ENCODE data around the gene EIF4EBP2. TPM values are rescaled to one million over a fixed set of nuclear protein-coding genes. Genes with fewer than 3 reads are reported as not detected.

Gene EIF4EBP2
- total RNA-seq, 1 experiment from 2014 or later, result 93.2 TPM

- Histone ChIP-seq H3K14ac (ENCODE audit: insufficient read depth, low read length) (no peak overlapping the region), H3K23me2 (ENCODE audit: insufficient read length, low read depth, low read length, poor library complexity, severe bottlenecking) (peaks cover 14% of the 10 kb centered on the region), H3K79me1 (ENCODE audit: insufficient read depth, low read depth, low read length, poor library complexity, severe bottlenecking) (no peaks in the 10 kb centered on the region), H3K4me1 (ENCODE audit: insufficient read depth, low read length) (peaks cover 16% of the 10 kb centered on the region; the same call in 1 of the 2 replicates), H2BK5ac (ENCODE audit: insufficient read length, low read length) (no peak overlapping the region), H4K20me1 (ENCODE audit: control insufficient read depth, insufficient read depth, insufficient read length) (no peaks in the 10 kb centered on the region), H3K18ac (ENCODE audit: insufficient read length, low read depth, low read length) (no peak overlapping the region), H3K4ac (ENCODE audit: low read depth, low read length) (no peak overlapping the region), H2BK120ac (ENCODE audit: low read depth, low read length, poor library complexity, severe bottlenecking) (no peak overlapping the region), H4K8ac (replicated peaks; ENCODE audit: insufficient read length, low read depth, low read length) (no peak overlapping the region), H3K23ac (ENCODE audit: insufficient read length, low read depth, low read length) (no peak overlapping the region), H4K5ac (ENCODE audit: insufficient read length, low read depth, low read length) (no peak overlapping the region), H3K9me3 (ENCODE audit: control insufficient read depth, low read depth, low read length) (no peaks in the 10 kb centered on the region), H3K27me3 (ENCODE audit: insufficient read depth, low read length) (peaks cover 14% of the 10 kb centered on the region; the same call in 1 of the 2 replicates), H3K56ac (ENCODE audit: insufficient read length, low read depth, low read length) (no peak overlapping the region), H3K9ac (ENCODE audit: extremely low read depth, insufficient read length, low read length) (no peak overlapping the region), H3K27ac (ENCODE audit: insufficient read length, low read depth, low read length) (no peak overlapping the region), H2AFZ (ENCODE audit: low read length) (no peak overlapping the region), H2BK20ac (ENCODE audit: low read depth, low read length, poor library complexity, severe bottlenecking) (no peak overlapping the region), H3K79me2 (ENCODE audit: insufficient read depth, low read length) (no peaks in the 10 kb centered on the region), H3T11ph (ENCODE audit: low read length) (no peak overlapping the region), H3K4me2 (ENCODE audit: insufficient read depth, insufficient read length, low read length) (peak overlapping the region; percentile 48), H4K91ac (ENCODE audit: insufficient read length, low read depth, low read length) (no peak overlapping the region), H2AK5ac (ENCODE audit: insufficient read length, low read length) (no peak overlapping the region), H2BK15ac (ENCODE audit: low read depth, low read length) (no peak overlapping the region), H2BK12ac (ENCODE audit: insufficient read length, low read depth, low read length) (no peak overlapping the region)
- WGBS (ENCODE audit: extremely low coverage, insufficient read length, low lambda C conversion rate), result no CpG with 5 or more reads among the region's 6 CpGs
- Mint-ChIP-seq H3K4me3 (peak overlapping the region; percentile 17 to 28; a peak in 4 of 5 replicates), H3K27ac (peak overlapping the region in 2 of 3 experiments; percentile 40 to 72; a peak in 2 of 7 replicates), H3K27me3 (ENCODE audit: low read depth) (peaks cover 83% of the 10 kb centered on the region), H3K9me3 (no peaks in the 10 kb centered on the region; a peak in 1 of 5 replicates), H3K36me3 (ENCODE audit: insufficient read depth in 1 of 3, low read depth in 3 of 3) (no peaks in the 10 kb centered on the region; a peak in 1 of 7 replicates), H3K4me1 (peaks cover 50 to 53% of the 10 kb centered on the region in 2 experiments)
- peak; percentile 97 for DNase-seq
- TF ChIP-seq, protein P1, sequence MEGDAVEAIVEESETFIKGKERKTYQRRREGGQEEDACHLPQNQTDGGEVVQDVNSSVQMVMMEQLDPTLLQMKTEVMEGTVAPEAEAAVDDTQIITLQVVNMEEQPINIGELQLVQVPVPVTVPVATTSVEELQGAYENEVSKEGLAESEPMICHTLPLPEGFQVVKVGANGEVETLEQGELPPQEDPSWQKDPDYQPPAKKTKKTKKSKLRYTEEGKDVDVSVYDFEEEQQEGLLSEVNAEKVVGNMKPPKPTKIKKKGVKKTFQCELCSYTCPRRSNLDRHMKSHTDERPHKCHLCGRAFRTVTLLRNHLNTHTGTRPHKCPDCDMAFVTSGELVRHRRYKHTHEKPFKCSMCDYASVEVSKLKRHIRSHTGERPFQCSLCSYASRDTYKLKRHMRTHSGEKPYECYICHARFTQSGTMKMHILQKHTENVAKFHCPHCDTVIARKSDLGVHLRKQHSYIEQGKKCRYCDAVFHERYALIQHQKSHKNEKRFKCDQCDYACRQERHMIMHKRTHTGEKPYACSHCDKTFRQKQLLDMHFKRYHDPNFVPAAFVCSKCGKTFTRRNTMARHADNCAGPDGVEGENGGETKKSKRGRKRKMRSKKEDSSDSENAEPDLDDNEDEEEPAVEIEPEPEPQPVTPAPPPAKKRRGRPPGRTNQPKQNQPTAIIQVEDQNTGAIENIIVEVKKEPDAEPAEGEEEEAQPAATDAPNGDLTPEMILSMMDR (conservative IDR thresholded peaks at IDR 0.05), result no peak
These were observed 51.3 kb downstream of the EIF4EBP2 start for GRCh38 chr10:70455213-70455630.

Data from H9 (cell line).